Measurements from ENCODE around the gene TMEM80. TPM values are rescaled to one million over a fixed set of nuclear protein-coding genes. Genes with fewer than 3 reads are reported as not detected.

TMEM80 gene
- total and polyA plus RNA-seq, 9 of the 15 experiments (the other 6 are each of a cell fraction or from before 2014, with no cell fraction given), result 5.1 to 30.1 (median 12.4) TPM

- H3K27me3 ChIP-seq (ENCODE audit: control insufficient read depth in 2 of 2, insufficient read depth in 2 of 2, low read length in 2 of 2), result no peaks in the 10 kb centered on the region
- DNase-seq (ENCODE audit: extremely low read depth in 1 of 4, low spot score in 3 of 4) (peak in 1 of 4 experiments; percentile 30), FAIRE-seq (no peak), ATAC-seq (no peak)
- H3K27ac ChIP-seq (ENCODE audit: extremely low read depth, low read depth, low read length), result peak overlapping the region; percentile 74
- H3K4me1 ChIP-seq (replicated peaks in 1 of 2; ENCODE audit: control insufficient read depth in 2 of 2, insufficient read depth in 2 of 2, low read length in 2 of 2), result peaks cover 40 to 74% of the 10 kb centered on the region in 2 experiments
- CTCF ChIA-PET (ENCODE audit: low intra/inter-chr PET ratio), result no interaction called here
- H2AFZ ChIP-seq (ENCODE audit: low read depth, low read length), result no peak overlapping the region
- H4K20me1 ChIP-seq (replicated peaks; ENCODE audit: control insufficient read depth, insufficient read depth, low read length), result peaks cover 6% of the 10 kb centered on the region
- no TSS peak for BruUV-seq (replicated peaks)
- intact Hi-C loops (cut with micrococcal nuclease), result loop anchor here (10.0 kb wide), 1 partner anchor 139 kb away; no protein-coding TSS in a partner anchor
- peaks cover 21% of the 10 kb centered on the region; the same call in 2 of the 3 replicates for H3K36me3 ChIP-seq (ENCODE audit: control insufficient read depth, insufficient read depth, low read length)
- peak overlapping the region; percentile 92 to 96 for H3K9ac ChIP-seq (ENCODE audit: insufficient read depth in 1 of 2, low read depth in 2 of 2, low read length in 2 of 2)
- POLR2A ChIA-PET, result interaction anchor here (0.6 to 4.0 kb wide), 11 partner anchors 8 to 1315 kb away, joined by 3 to 25 read pairs (median 3); partner anchors contain the start of gene TALDO1
- H3K79me2 ChIP-seq (ENCODE audit: control insufficient read depth, insufficient read depth, low read length), result peaks cover 75% of the 10 kb centered on the region
- WGBS (ENCODE audit: insufficient coverage, low coverage, missing lambda C conversion rate), result 6% methylated on average over 7 of the region's 15 CpGs
- in situ Hi-C loops (cut with MboI), result no loop called here
- peak overlapping the region; percentile 89 for H3K4me2 ChIP-seq (ENCODE audit: insufficient read depth, low read length)
- H3K4me3 ChIP-seq, result peak overlapping the region; percentile 98
- H3K9me1 ChIP-seq (ENCODE audit: control insufficient read depth, insufficient read depth, low read length), result peaks cover 4% of the 10 kb centered on the region
- no peaks in the 10 kb centered on the region for H3K9me3 ChIP-seq (replicated peaks; ENCODE audit: control insufficient read depth, insufficient read depth, low read depth, low read length)
- TF ChIP-seq ESRRB (CRISPR knock-in tag; IDR thresholded peaks at IDR 0.05; ENCODE audit: borderline replicate concordance), result no peak
- TF ChIP-seq SMAD2 (IDR thresholded peaks at IDR 0.05; ENCODE audit: low read depth, low read length), result no peak
- no peak for TF ChIP-seq NR2C1 (IDR thresholded peaks at IDR 0.05)
- TF ChIP-seq NR2C1 (tag; IDR thresholded peaks at IDR 0.05), result no peak
- TF ChIP-seq SP1 (CRISPR knock-in tag; IDR thresholded peaks at IDR 0.05), result no peak
- 0 out of 2 replicates have a peak, but pooled peaks have one; percentile 13 for TF ChIP-seq CTBP1 (IDR thresholded peaks at IDR 0.05; ENCODE audit: borderline replicate concordance)
- no peak for TF ChIP-seq ZFP30 (CRISPR knock-in tag; IDR thresholded peaks at IDR 0.05; ENCODE audit: borderline replicate concordance)
- no peak for TF ChIP-seq NR2F6 (CRISPR knock-in tag; IDR thresholded peaks at IDR 0.05)
- TF ChIP-seq KDM4B (IDR thresholded peaks at IDR 0.05; ENCODE audit: borderline replicate concordance in 2 of 2, low read depth in 1 of 2), result no peak
- no peak for TF ChIP-seq ZBTB26 (CRISPR knock-in tag; IDR thresholded peaks at IDR 0.05)
- TF ChIP-seq, protein P1, sequence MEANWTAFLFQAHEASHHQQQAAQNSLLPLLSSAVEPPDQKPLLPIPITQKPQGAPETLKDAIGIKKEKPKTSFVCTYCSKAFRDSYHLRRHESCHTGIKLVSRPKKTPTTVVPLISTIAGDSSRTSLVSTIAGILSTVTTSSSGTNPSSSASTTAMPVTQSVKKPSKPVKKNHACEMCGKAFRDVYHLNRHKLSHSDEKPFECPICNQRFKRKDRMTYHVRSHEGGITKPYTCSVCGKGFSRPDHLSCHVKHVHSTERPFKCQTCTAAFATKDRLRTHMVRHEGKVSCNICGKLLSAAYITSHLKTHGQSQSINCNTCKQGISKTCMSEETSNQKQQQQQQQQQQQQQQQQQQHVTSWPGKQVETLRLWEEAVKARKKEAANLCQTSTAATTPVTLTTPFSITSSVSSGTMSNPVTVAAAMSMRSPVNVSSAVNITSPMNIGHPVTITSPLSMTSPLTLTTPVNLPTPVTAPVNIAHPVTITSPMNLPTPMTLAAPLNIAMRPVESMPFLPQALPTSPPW (CRISPR knock-in tag; IDR thresholded peaks at IDR 0.05), result no peak
- no peak for TF ChIP-seq GATAD2A (IDR thresholded peaks at IDR 0.05)
- no peak for TF ChIP-seq CREB1 (IDR thresholded peaks at IDR 0.05)
- 0 out of 2 replicates have a peak, but pooled peaks have one; percentile 3 for TF ChIP-seq CREB1 (CRISPR knock-in tag; IDR thresholded peaks at IDR 0.05)
- no peak for TF ChIP-seq POLR3A (IDR thresholded peaks at IDR 0.05; ENCODE audit: borderline replicate concordance, extremely low read depth, insufficient read depth, insufficient read length)
- TF ChIP-seq, protein P2, sequence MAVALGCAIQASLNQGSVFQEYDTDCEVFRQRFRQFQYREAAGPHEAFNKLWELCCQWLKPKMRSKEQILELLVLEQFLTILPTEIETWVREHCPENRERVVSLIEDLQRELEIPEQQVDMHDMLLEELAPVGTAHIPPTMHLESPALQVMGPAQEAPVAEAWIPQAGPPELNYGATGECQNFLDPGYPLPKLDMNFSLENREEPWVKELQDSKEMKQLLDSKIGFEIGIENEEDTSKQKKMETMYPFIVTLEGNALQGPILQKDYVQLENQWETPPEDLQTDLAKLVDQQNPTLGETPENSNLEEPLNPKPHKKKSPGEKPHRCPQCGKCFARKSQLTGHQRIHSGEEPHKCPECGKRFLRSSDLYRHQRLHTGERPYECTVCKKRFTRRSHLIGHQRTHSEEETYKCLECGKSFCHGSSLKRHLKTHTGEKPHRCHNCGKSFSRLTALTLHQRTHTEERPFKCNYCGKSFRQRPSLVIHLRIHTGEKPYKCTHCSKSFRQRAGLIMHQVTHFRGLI (CRISPR knock-in tag; IDR thresholded peaks at IDR 0.05), result no peak
- no peak for TF ChIP-seq MEIS2 (IDR thresholded peaks at IDR 0.05; ENCODE audit: partially characterized antibody)
- no peak for TF ChIP-seq ETS1 (conservative IDR thresholded peaks at IDR 0.05; ENCODE audit: control insufficient read depth, low read depth, low read length)
Measured at GRCh38 chr11:693887-694562, 1.6 kb upstream of the TMEM80 start.
